SKM-1 (cell line): ENCODE results near the gene BRCA1.
"Not testable (repeated sequence)": the region's sequence is repeated elsewhere in the genome, so short reads cannot be mapped to it uniquely, and the experiment has no call there.

Experiments used
- DNase-seq: peaks from one replicate; lab custom pipeline; 2025; ENCODE audit not compliant: unreplicated experiment; lab: John Stamatoyannopoulos, UW

The BRCA1 gene

GRCh38 chr17:43070257-43070656, 54.9 kb downstream of the BRCA1 start:
- DNase-seq = no peak

- DNase-seq = no peak
Observed at GRCh38 chr17:43069368-43069898, 55.7 kb downstream of the BRCA1 start.

- DNase-seq = no peak
Observed at GRCh38 chr17:43068570-43069367, 56.4 kb downstream of the BRCA1 start.

- no peak for DNase-seq
Observed at GRCh38 chr17:43062984-43063638, 62.1 kb downstream of the BRCA1 start.

- DNase-seq = no peak
Observed at GRCh38 chr17:43056051-43056450, 69.1 kb downstream of the BRCA1 start.

- DNase-seq = not testable (repeated sequence)
Observed at GRCh38 chr17:43053008-43053407, 72.2 kb downstream of the BRCA1 start.

- no peak for DNase-seq
Observed at GRCh38 chr17:43051969-43052368, 73.2 kb downstream of the BRCA1 start.

- no peak for DNase-seq
Observed at GRCh38 chr17:43044024-43044423, 81.1 kb downstream of the BRCA1 start.

- DNase-seq = no peak
Observed at GRCh38 chr17:43043307-43043706, 81.9 kb downstream of the BRCA1 start.

- DNase-seq = no peak
Observed at GRCh38 chr17:43042025-43042628, 83.0 kb downstream of the BRCA1 start.

GRCh38 chr17:43040655-43041054, 84.5 kb downstream of the BRCA1 start:
- DNase-seq = no peak

- no peak for DNase-seq
Observed at GRCh38 chr17:43039646-43040045, 85.5 kb downstream of the BRCA1 start.

GRCh38 chr17:43034894-43035293, 90.3 kb downstream of the BRCA1 start:
- no peak for DNase-seq

- no peak for DNase-seq
Observed at GRCh38 chr17:43033948-43034881, 90.9 kb downstream of the BRCA1 start.

GRCh38 chr17:43031666-43032065, 93.5 kb downstream of the BRCA1 start:
- no peak for DNase-seq

- DNase-seq = no peak
Observed at GRCh38 chr17:43030137-43030767, 94.9 kb downstream of the BRCA1 start.

- DNase-seq = no peak
Observed at GRCh38 chr17:43028221-43028861, 96.8 kb downstream of the BRCA1 start.

- no peak for DNase-seq
Observed at GRCh38 chr17:43027091-43028032, 97.8 kb downstream of the BRCA1 start.

GRCh38 chr17:43026595-43026994, 98.6 kb downstream of the BRCA1 start:
- DNase-seq = no peak
